IMR-90 (cell line): ENCODE measurements around the gene UBALD1. TPM values are rescaled to one million over a fixed set of nuclear protein-coding genes. Genes with fewer than 3 reads are reported as not detected.

ENCODE experiments used
- ATAC-seq: fragments of 200-7000 bp; cut with Tn5 transposase; 2 replicates; pipeline ENCODE4 v1.9.1; 2020; ENCODE audit warnings: low read depth, mild to moderate bottlenecking, moderate library complexity
- BruUV-seq: library from RNA; stranded (reverse); fragments of 400-500 nt; replicated peaks from 2 replicates; lab custom pipeline; 2021; lab: Mats Ljungman, UMichigan
- CTCF ChIA-PET: fragments of 300-600 bp; formaldehyde crosslinking; extraction: SDS; loops from one replicate; lab custom pipeline; 2021; ENCODE audit warnings: antibody characterized with exemption; lab: Yijun Ruan, JAX
- POLR2A ChIA-PET: fragments of 300-600 bp; sonication (Branson Sonifier 250); formaldehyde crosslinking; loops from one replicate; lab custom pipeline; 2022; ENCODE audit warnings: antibody characterized with exemption; ENCODE audit not compliant: unreplicated experiment; lab: Charles Lee
- DNase-seq: peaks from one replicate; pipeline ENCODE4 v3.0.0; 2013
- H2AFZ ChIP-seq: replicated peaks from 2 replicates; pipeline ENCODE3; 2013; ENCODE audit warnings: low read length, mild to moderate bottlenecking; ENCODE audit not compliant: poor library complexity
- H2AK5ac ChIP-seq: 2 replicates; pipeline ENCODE4 v1.6.1; 2013; ENCODE audit warnings: low read depth, low read length, inconsistent platforms
- H2AK9ac ChIP-seq: replicated peaks from 2 replicates; pipeline ENCODE3; 2013; ENCODE audit warnings: mild to moderate bottlenecking, low read depth, low read length, moderate library complexity; ENCODE audit not compliant: poor library complexity
- H2BK120ac ChIP-seq: 2 replicates; pipeline ENCODE4 v1.6.1; 2013; ENCODE audit warnings: low read depth, low read length, inconsistent platforms
- H2BK15ac ChIP-seq: 3 replicates; pipeline ENCODE4 v1.6.1; 2013; ENCODE audit warnings: low read depth, low read length, inconsistent platforms
- H2BK20ac ChIP-seq: 2 replicates; pipeline ENCODE4 v1.6.1; 2013; ENCODE audit warnings: low read depth, mild to moderate bottlenecking, inconsistent platforms, low read length, moderate library complexity
- H2BK5ac ChIP-seq: 2 replicates; pipeline ENCODE4 v1.6.1; 2013; ENCODE audit warnings: mild to moderate bottlenecking, low read depth, low read length, inconsistent platforms; ENCODE audit not compliant: poor library complexity, severe bottlenecking
- H3K14ac ChIP-seq: replicated peaks from 2 replicates; pipeline ENCODE4 v1.6.1; 2013; ENCODE audit warnings: low read depth, low read length, inconsistent platforms
- H3K18ac ChIP-seq: 2 replicates; pipeline ENCODE4 v1.6.1; 2013; ENCODE audit warnings: low read depth, low read length, control low read depth
- H3K23ac ChIP-seq: 2 replicates; pipeline ENCODE4 v1.6.1; 2013; ENCODE audit warnings: low read depth, low read length, inconsistent platforms
- H3K27ac ChIP-seq: 2 replicates; pipeline ENCODE4 v1.5.1; 2013; ENCODE audit warnings: mild to moderate bottlenecking, control low read depth, low read length; ENCODE audit not compliant: insufficient read depth
- H3K27me3 ChIP-seq: 2 replicates; pipeline ENCODE4 v1.6.1; 2013; ENCODE audit warnings: low read length; ENCODE audit not compliant: control insufficient read depth, insufficient read depth
- H3K36me3 ChIP-seq: 2 replicates; pipeline ENCODE4 v1.6.1; 2013; ENCODE audit warnings: low read length, mixed read lengths; ENCODE audit not compliant: control insufficient read depth, insufficient read depth
- H3K4ac ChIP-seq: 2 replicates; pipeline ENCODE4 v1.6.1; 2013; ENCODE audit warnings: low read depth, low read length, inconsistent platforms
- H3K4me1 ChIP-seq: 2 replicates; pipeline ENCODE4 v1.6.1; 2013; ENCODE audit warnings: low read length, mixed read lengths; ENCODE audit not compliant: control insufficient read depth, insufficient read depth
- H3K4me2 ChIP-seq: 2 replicates; pipeline ENCODE4 v1.6.1; 2013; ENCODE audit warnings: low read depth, mild to moderate bottlenecking, control low read depth, low read length, moderate library complexity
- H3K4me3 ChIP-seq: 2 replicates; pipeline ENCODE4 v1.5.1; 2013; ENCODE audit warnings: low read depth, mild to moderate bottlenecking, control low read depth, low read length, moderate library complexity; ENCODE audit not compliant: insufficient read depth
- H3K56ac ChIP-seq: 2 replicates; pipeline ENCODE4 v1.6.1; 2013; ENCODE audit warnings: low read length, inconsistent platforms; ENCODE audit not compliant: insufficient read depth; ENCODE audit errors: extremely low read depth
- H3K79me1 ChIP-seq, 2 experiments: 2 replicates each; pipeline ENCODE4 v1.6.1; 2013; ENCODE audit warnings: low read length in 2 of 2, inconsistent platforms in 1 of 2, low read depth in 1 of 2
- H3K9ac ChIP-seq: 2 replicates; pipeline ENCODE4 v1.6.1; 2013; ENCODE audit warnings: low read depth, low read length, control low read depth
- H3K9me1 ChIP-seq: 2 replicates; pipeline ENCODE4 v1.6.1; 2013; ENCODE audit warnings: low read length, inconsistent platforms; ENCODE audit not compliant: insufficient read depth
- H3K9me3 ChIP-seq: 2 replicates; pipeline ENCODE4 v1.6.1; 2013; ENCODE audit warnings: low read length; ENCODE audit not compliant: control insufficient read depth, insufficient read depth
- H4K20me1 ChIP-seq: 2 replicates; pipeline ENCODE4 v1.6.1; 2013; ENCODE audit warnings: low read length, inconsistent platforms; ENCODE audit not compliant: insufficient read depth
- H4K5ac ChIP-seq: 2 replicates; pipeline ENCODE4 v1.6.1; 2013; ENCODE audit warnings: mild to moderate bottlenecking, low read depth, low read length, control low read depth
- H4K8ac ChIP-seq, 2 experiments: 2 replicates each; pipeline ENCODE4 v1.6.1; 2013; ENCODE audit warnings: low read depth in 2 of 2, low read length in 2 of 2, control low read depth in 1 of 2, inconsistent platforms in 1 of 2
- H4K91ac ChIP-seq: 2 replicates; pipeline ENCODE4 v1.6.1; 2013; ENCODE audit warnings: low read depth, low read length, inconsistent platforms; ENCODE audit not compliant: insufficient read depth
- FOS ChIP-seq: fragments of 150-350 bp; IDR thresholded peaks from 2 replicates; pipeline ENCODE4 v1.6.1; 2016; ENCODE audit warnings: low read depth, low read length
- MAFK ChIP-seq: IDR thresholded peaks from 2 replicates; pipeline ENCODE4 v1.6.1; 2012; ENCODE audit warnings: low read depth, low read length, improper control_type of control experiment
- MAZ ChIP-seq: IDR thresholded peaks from 2 replicates; pipeline ENCODE4 v1.6.1; 2012; ENCODE audit warnings: low read depth, mild to moderate bottlenecking, low read length, improper control_type of control experiment, moderate library complexity, borderline replicate concordance
- MXI1 ChIP-seq: IDR thresholded peaks from 2 replicates; pipeline ENCODE4 v1.6.1; 2012; ENCODE audit warnings: low read depth, mild to moderate bottlenecking, low read length, moderate library complexity, borderline replicate concordance
- RAD21 ChIP-seq: IDR thresholded peaks from 2 replicates; pipeline ENCODE4 v1.6.1; 2012; ENCODE audit warnings: low read length, improper control_type of control experiment
- RCOR1 ChIP-seq: IDR thresholded peaks from 2 replicates; pipeline ENCODE4 v1.6.1; 2012; ENCODE audit warnings: mild to moderate bottlenecking, low read length, improper control_type of control experiment; ENCODE audit not compliant: insufficient replicate concordance
- WGBS, 2 experiments: methylation state at CpG; one replicate each; pipeline versions ENCODE4 v1.1.5 to v1.1.7; 2013; ENCODE audit warnings: missing lambda C conversion rate in 2 of 2; ENCODE audit not compliant: insufficient read length in 1 of 2; ENCODE audit errors: extremely low coverage in 2 of 2; 5-methylcytosine and 5-hydroxymethylcytosine counted together
- dilution Hi-C: fragments of 300-500 bp; cut with HindIII; formaldehyde crosslinking; loops from one replicate; pipeline ENCODE4 v1.14.3; 2018; ENCODE audit warnings: low sequenced_read_pairs; ENCODE audit not compliant: unreplicated experiment
- in situ Hi-C: fragments of 300-500 bp; cut with MboI; formaldehyde crosslinking; loops from 3 replicates; pipeline ENCODE4 v1.14.3; 2019; ENCODE audit warnings: low sequenced_read_pairs, inconsistent platforms, mixed read lengths
- intact Hi-C: fragments of 100-400 bp; cut with micrococcal nuclease; formaldehyde crosslinking; loops from 2 replicates; pipeline ENCODE4 v1.10.0; 2022
- polyA plus RNA-seq, 3 experiments: library from polyadenylated mRNA; depleted of rRNA; stranded (reverse); fragments of >200 nt; gene quantifications; 2 replicates each; pipeline ENCODE4 v1.2.3, GENCODE V29; 2012; ENCODE audit warnings: low replicate concordance in 1 of 3
- total RNA-seq: library from RNA; depleted of rRNA; stranded (reverse); fragments of >200 nt; gene quantifications from 2 replicates; pipeline ENCODE4 v1.2.3, GENCODE V29; 2012

The UBALD1 gene
- total and polyA plus RNA-seq, 2 of the 4 experiments (the other 2 are of a cell fraction): 1.3 to 14.5 TPM

DNA sequence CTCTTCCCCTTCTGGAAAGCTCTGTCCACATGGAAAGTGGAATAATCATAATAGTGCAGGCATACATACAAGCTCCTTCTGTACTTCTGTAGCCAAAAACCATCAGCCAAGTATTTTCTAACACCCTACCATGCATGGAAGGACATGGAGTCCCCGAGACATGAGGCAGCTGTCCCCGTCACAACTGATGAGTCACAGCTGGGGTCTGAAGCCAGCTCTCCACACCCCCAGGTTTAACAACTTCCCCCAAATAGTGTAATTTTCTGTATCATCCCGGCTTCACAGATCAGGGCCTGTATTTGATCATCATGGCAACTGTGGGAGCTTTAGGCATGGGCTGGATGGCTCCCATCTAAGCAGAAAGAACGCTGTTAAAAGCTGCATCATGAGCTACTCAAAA lies 42.0 kb downstream of the UBALD1 start:
- no peak overlapping the region for H3K9ac ChIP-seq
- H3K4ac ChIP-seq: no peak overlapping the region
- dilution Hi-C loops (no loop called here), intact Hi-C loops (no loop called here), in situ Hi-C loops (no loop called here)
- H2BK5ac ChIP-seq: no peak overlapping the region
- no peak overlapping the region for H2AK5ac ChIP-seq
- H2BK15ac ChIP-seq: no peak overlapping the region
- H4K8ac ChIP-seq: no peak overlapping the region
- no peak overlapping the region for H3K4me3 ChIP-seq
- no peak for TF ChIP-seq MAFK
- TF ChIP-seq FOS: no peak
- TF ChIP-seq MAZ: no peak
- TF ChIP-seq MXI1: no peak
- no peak for TF ChIP-seq RCOR1
- no peak for TF ChIP-seq RAD21
- no peak overlapping the region for H3K23ac ChIP-seq
- H4K20me1 ChIP-seq: no peaks in the 10 kb centered on the region
- no peaks in the 10 kb centered on the region for H3K9me1 ChIP-seq
- no peak overlapping the region for H2BK20ac ChIP-seq
- no peak overlapping the region for H2AK9ac ChIP-seq
- H2BK120ac ChIP-seq: no peak overlapping the region
- no peak overlapping the region for H3K4me2 ChIP-seq
- H2AFZ ChIP-seq: no peak overlapping the region
- H3K9me3 ChIP-seq: no peaks in the 10 kb centered on the region
- H4K5ac ChIP-seq: no peak overlapping the region
- ChIA-PET CTCF (no interaction called here), POLR2A (no interaction called here)
- no peak overlapping the region for H3K27ac ChIP-seq
- H3K27me3 ChIP-seq: peaks cover 5% of the 10 kb centered on the region
- H3K4me1 ChIP-seq: no peaks in the 10 kb centered on the region
- no peaks in the 10 kb centered on the region for H3K36me3 ChIP-seq
- peak; percentile 29; the same call in 1 of the 2 replicates for ATAC-seq
- BruUV-seq: no TSS peak
- H3K18ac ChIP-seq: no peak overlapping the region
- DNase-seq: no peak
- no peak overlapping the region for H4K91ac ChIP-seq
- no peak overlapping the region for H3K14ac ChIP-seq
- H3K79me1 ChIP-seq: no peaks in the 10 kb centered on the region
- H3K56ac ChIP-seq: no peak overlapping the region
- 15% methylated on average over 3 of the region's 4 CpGs; no CpG with 5 or more reads in 1 of the 2 experiments for WGBS, 2 experiments
